ENCODE data around the gene MOCS1. TPM values are rescaled to one million over a fixed set of nuclear protein-coding genes. Genes with fewer than 3 reads are reported as not detected.

The MOCS1 gene
- total and polyA plus RNA-seq, 4 donors: 6.7 to 36.2 (median 29.2) TPM

GRCh38 chr6:39937686-39938333 is 3.5 kb upstream of the MOCS1 start:
- no peaks in the 10 kb centered on the region for H3K9me3 ChIP-seq (ENCODE audit: control insufficient read depth in 4 of 4, low read length in 3 of 4)
- H3K27me3 ChIP-seq (ENCODE audit: control insufficient read depth in 4 of 4, insufficient read depth in 4 of 4, low read length in 3 of 4): no peaks in the 10 kb centered on the region
- peaks cover 7 to 23% (median 14%) of the 10 kb centered on the region in 4 donors for H3K4me1 ChIP-seq (ENCODE audit: control insufficient read depth in 4 of 4, insufficient read depth in 4 of 4, low read length in 3 of 4)
- no peak overlapping the region for H3K4me3 ChIP-seq (ENCODE audit: low read depth in 1 of 3, low read length in 3 of 3)
- H3K27ac ChIP-seq (ENCODE audit: low read depth in 1 of 2, low read length in 2 of 2): peak overlapping the region; percentile 75 to 80
- TF ChIP-seq HNF4A (conservative IDR thresholded peaks at IDR 0.05) (no peak), FOXA1 (IDR thresholded peaks at IDR 0.05) (no peak)
- no peaks in the 10 kb centered on the region for H3K36me3 ChIP-seq (ENCODE audit: control insufficient read depth in 4 of 4, insufficient read depth in 3 of 4, low read depth in 1 of 4, low read length in 3 of 4)
- no peak for DNase-seq (ENCODE audit: low spot score)
- 80% methylated on average over 3 of the region's 3 CpGs for WGBS
- no peak overlapping the region for H3K9ac ChIP-seq (ENCODE audit: low read depth in 1 of 2, low read length in 2 of 2)

GRCh38 chr6:39936857-39937256 is 2.6 kb upstream of the MOCS1 start:
- DNase-seq (ENCODE audit: low spot score): no peak
- Histone ChIP-seq H3K4me1 (ENCODE audit: control insufficient read depth in 4 of 4, insufficient read depth in 4 of 4, low read length in 3 of 4) (peaks cover 12 to 32% (median 22%) of the 10 kb centered on the region in 4 donors), H3K27me3 (ENCODE audit: control insufficient read depth in 4 of 4, insufficient read depth in 4 of 4, low read length in 3 of 4) (no peaks in the 10 kb centered on the region), H3K36me3 (ENCODE audit: control insufficient read depth in 4 of 4, insufficient read depth in 3 of 4, low read depth in 1 of 4, low read length in 3 of 4) (no peaks in the 10 kb centered on the region), H3K27ac (ENCODE audit: low read depth in 1 of 2, low read length in 2 of 2) (no peak overlapping the region), H3K4me3 (ENCODE audit: low read depth in 1 of 3, low read length in 3 of 3) (no peak overlapping the region), H3K9me3 (ENCODE audit: control insufficient read depth in 4 of 4, low read length in 3 of 4) (no peaks in the 10 kb centered on the region), H3K9ac (ENCODE audit: low read depth in 1 of 2, low read length in 2 of 2) (no peak overlapping the region)
- TF ChIP-seq RAD21 (IDR thresholded peaks at IDR 0.05): no peak
- no peak for TF ChIP-seq ZBTB33 (IDR thresholded peaks at IDR 0.05)
- TF ChIP-seq GABPA (IDR thresholded peaks at IDR 0.05 in 1 of 2, conservative IDR thresholded peaks at IDR 0.05 in 1 of 2): no peak
- no peak for TF ChIP-seq HNF4G (IDR thresholded peaks at IDR 0.05)
- WGBS: 95% methylated on average over 1 of the region's 1 CpG

GRCh38 chr6:39935241-39935640 is 979 bp upstream of the MOCS1 start:
- no peak for DNase-seq (ENCODE audit: low spot score)
- 92% methylated on average over 2 of the region's 2 CpGs for WGBS
- H3K9me3 ChIP-seq (ENCODE audit: control insufficient read depth in 4 of 4, low read length in 3 of 4): no peaks in the 10 kb centered on the region
- no peak overlapping the region for H3K27ac ChIP-seq (ENCODE audit: low read depth in 1 of 2, low read length in 2 of 2)
- H3K27me3 ChIP-seq (ENCODE audit: control insufficient read depth in 4 of 4, insufficient read depth in 4 of 4, low read length in 3 of 4): no peaks in the 10 kb centered on the region
- TF ChIP-seq RXRA (IDR thresholded peaks at IDR 0.05) (no peak), REST (IDR thresholded peaks at IDR 0.05) (no peak), FOXA1 (IDR thresholded peaks at IDR 0.05) (no peak), RAD21 (IDR thresholded peaks at IDR 0.05) (no peak), EGR1 (IDR thresholded peaks at IDR 0.05; ENCODE audit: low read depth in 2 of 2) (no peak), MAX (IDR thresholded peaks at IDR 0.05) (no peak), ATF3 (IDR thresholded peaks at IDR 0.05) (no peak), YY1 (IDR thresholded peaks at IDR 0.05) (no peak), ZBTB33 (IDR thresholded peaks at IDR 0.05) (no peak), HNF4A (conservative IDR thresholded peaks at IDR 0.05) (no peak), TAF1 (conservative IDR thresholded peaks at IDR 0.05) (no peak), SP1 (IDR thresholded peaks at IDR 0.05) (no peak), HNF4G (IDR thresholded peaks at IDR 0.05) (no peak), FOXA2 (IDR thresholded peaks at IDR 0.05) (no peak), GABPA (IDR thresholded peaks at IDR 0.05 in 1 of 2, conservative IDR thresholded peaks at IDR 0.05 in 1 of 2) (no peak), NR2F2 (IDR thresholded peaks at IDR 0.05) (no peak), JUND (IDR thresholded peaks at IDR 0.05) (no peak), CTCF (IDR thresholded peaks at IDR 0.05; ENCODE audit: low read depth, low read length, missing input control) (no peak)
- peaks cover 16 to 47% (median 35%) of the 10 kb centered on the region in 4 donors for H3K4me1 ChIP-seq (ENCODE audit: control insufficient read depth in 4 of 4, insufficient read depth in 4 of 4, low read length in 3 of 4)
- no peaks in the 10 kb centered on the region for H3K36me3 ChIP-seq (ENCODE audit: control insufficient read depth in 4 of 4, insufficient read depth in 3 of 4, low read depth in 1 of 4, low read length in 3 of 4)
- no peak overlapping the region for H3K9ac ChIP-seq (ENCODE audit: low read depth in 1 of 2, low read length in 2 of 2)
- H3K4me3 ChIP-seq (ENCODE audit: low read depth in 1 of 3, low read length in 3 of 3): no peak overlapping the region

Data from liver (tissue), 9 donors.